Fibroblast of lung (primary cell): ENCODE measurements around the gene KLHL29. TPM values are rescaled to one million over a fixed set of nuclear protein-coding genes. Genes with fewer than 3 reads are reported as not detected.

ENCODE experiments used
- DNase-seq, 2 donors: peaks; one replicate each; pipeline versions ENCODE4 v3.0.0 to v3.0.0-alpha.2; 2010; ENCODE audit warnings: low read depth in 2 of 2
- H2AFZ ChIP-seq: 2 replicates; pipeline ENCODE4 v1.5.1; 2012; ENCODE audit warnings: low read length, control low read depth, inconsistent platforms
- H3K27ac ChIP-seq: 2 replicates; pipeline ENCODE4 v1.5.1; 2011; ENCODE audit warnings: low read length, control low read depth; ENCODE audit not compliant: insufficient read depth
- H3K27me3 ChIP-seq: 2 replicates; pipeline ENCODE4 v1.5.1; 2011; ENCODE audit warnings: mild to moderate bottlenecking, low read length; ENCODE audit not compliant: control insufficient read depth, insufficient read depth
- H3K36me3 ChIP-seq: 2 replicates; pipeline ENCODE4 v1.5.1; 2011; ENCODE audit warnings: low read length; ENCODE audit not compliant: control insufficient read depth, insufficient read depth
- H3K4me1 ChIP-seq: 2 replicates; pipeline ENCODE4 v1.5.1; 2011; ENCODE audit warnings: low read length; ENCODE audit not compliant: control insufficient read depth, insufficient read depth; ENCODE audit errors: extremely low read depth
- H3K4me2 ChIP-seq: 2 replicates; pipeline ENCODE4 v1.5.1; 2011; ENCODE audit warnings: low read length, control low read depth; ENCODE audit not compliant: insufficient read depth; ENCODE audit errors: extremely low read depth
- H3K4me3 ChIP-seq, 4 experiments: fragments of 200-600 bp in 1 of 4; sonication (generic) in 1 of 4; replicated peaks in 1 of 4; 2 replicates each; pipeline ENCODE4 v1.5.1; 2011 to 2016; ENCODE audit warnings: low read length in 4 of 4, low read depth in 3 of 4, mild to moderate bottlenecking in 3 of 4, control low read depth in 2 of 4, inconsistent platforms in 1 of 4, mixed read lengths in 1 of 4; ENCODE audit not compliant: insufficient read depth in 1 of 4; ENCODE audit errors: control extremely low read depth in 1 of 4
- H3K79me2 ChIP-seq: 2 replicates; pipeline ENCODE4 v1.5.1; 2012; ENCODE audit warnings: mild to moderate bottlenecking, low read length, inconsistent platforms; ENCODE audit not compliant: control insufficient read depth, insufficient read depth
- H3K9ac ChIP-seq: 2 replicates; pipeline ENCODE4 v1.5.1; 2011; ENCODE audit warnings: mild to moderate bottlenecking, low read length, control low read depth; ENCODE audit not compliant: insufficient read depth
- H3K9me3 ChIP-seq: 2 replicates; pipeline ENCODE4 v1.5.1; 2012; ENCODE audit warnings: low read depth, low read length; ENCODE audit not compliant: control insufficient read depth, insufficient read depth
- H4K20me1 ChIP-seq: 2 replicates; pipeline ENCODE4 v1.5.1; 2011; ENCODE audit warnings: low read length; ENCODE audit not compliant: control insufficient read depth, insufficient read depth; ENCODE audit errors: extremely low read depth
- EZH2 ChIP-seq: IDR thresholded peaks from 2 replicates; pipeline ENCODE4 v1.5.1; 2012; ENCODE audit warnings: low read length, control low read depth, mild to moderate bottlenecking; ENCODE audit errors: missing control alignments
- polyA plus RNA-seq, 2 donors: library from polyadenylated mRNA; depleted of rRNA in 1 of 2; stranded (reverse) in 1 of 2; unstranded in 1 of 2; fragments of >200 nt; gene quantifications; 2 replicates each; pipeline ENCODE4 v1.2.1, GENCODE V29; 2011 to 2012; ENCODE audit warnings: missing spikeins in 1 of 2
- total RNA-seq: library from RNA; depleted of rRNA; stranded (reverse); fragments of >200 nt; gene quantifications from 2 replicates; pipeline ENCODE4 v1.2.1, GENCODE V29; 2014
- TF ChIP-seq, protein P1 (sequence below), 2 donors: IDR thresholded peaks in 1 of 2; conservative IDR thresholded peaks in 1 of 2; 1 replicate in 1 of 2; 2 replicates in 1 of 2; pipeline ENCODE4 v1.5.1; 2011 to 2012; ENCODE audit warnings: low read length in 2 of 2, control low read depth in 1 of 2, inconsistent platforms in 1 of 2, low read depth in 1 of 2, mild to moderate bottlenecking in 1 of 2

KLHL29 gene
- total and polyA plus RNA-seq, 2 donors (not counting 1 experiment from before 2014, with no cell fraction given) = 7.1 to 7.9 TPM

DNA sequence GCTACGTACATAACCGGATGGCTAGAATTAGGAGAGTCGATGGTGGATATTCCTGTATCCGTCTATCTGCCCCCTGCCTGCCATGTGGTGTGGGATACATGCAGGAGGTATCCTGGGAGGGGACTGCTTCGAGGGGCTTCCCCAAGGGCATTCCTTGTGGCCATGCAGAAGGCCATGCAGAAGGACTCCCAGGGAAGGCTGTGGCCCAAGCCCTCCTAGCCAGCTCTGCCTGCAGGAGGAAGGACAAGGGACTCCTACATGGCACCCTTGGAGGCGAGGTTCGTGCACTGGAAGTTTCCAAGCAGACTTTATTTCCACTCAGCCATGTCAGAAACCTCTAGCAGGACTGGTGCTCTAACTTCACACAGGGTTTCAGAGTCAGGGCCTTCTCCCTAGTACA is 136.1 kb downstream of the KLHL29 start:
- Histone ChIP-seq H3K4me2 (no peak overlapping the region), H3K4me1 (peaks cover 2% of the 10 kb centered on the region), H3K4me3 (no peak overlapping the region), H3K27me3 (no peaks in the 10 kb centered on the region), H3K9ac (no peak overlapping the region), H2AFZ (no peak overlapping the region), H3K27ac (no peak overlapping the region), H3K79me2 (no peaks in the 10 kb centered on the region), H4K20me1 (no peaks in the 10 kb centered on the region), H3K36me3 (no peaks in the 10 kb centered on the region), H3K9me3 (no peaks in the 10 kb centered on the region)
- TF ChIP-seq, protein P1, sequence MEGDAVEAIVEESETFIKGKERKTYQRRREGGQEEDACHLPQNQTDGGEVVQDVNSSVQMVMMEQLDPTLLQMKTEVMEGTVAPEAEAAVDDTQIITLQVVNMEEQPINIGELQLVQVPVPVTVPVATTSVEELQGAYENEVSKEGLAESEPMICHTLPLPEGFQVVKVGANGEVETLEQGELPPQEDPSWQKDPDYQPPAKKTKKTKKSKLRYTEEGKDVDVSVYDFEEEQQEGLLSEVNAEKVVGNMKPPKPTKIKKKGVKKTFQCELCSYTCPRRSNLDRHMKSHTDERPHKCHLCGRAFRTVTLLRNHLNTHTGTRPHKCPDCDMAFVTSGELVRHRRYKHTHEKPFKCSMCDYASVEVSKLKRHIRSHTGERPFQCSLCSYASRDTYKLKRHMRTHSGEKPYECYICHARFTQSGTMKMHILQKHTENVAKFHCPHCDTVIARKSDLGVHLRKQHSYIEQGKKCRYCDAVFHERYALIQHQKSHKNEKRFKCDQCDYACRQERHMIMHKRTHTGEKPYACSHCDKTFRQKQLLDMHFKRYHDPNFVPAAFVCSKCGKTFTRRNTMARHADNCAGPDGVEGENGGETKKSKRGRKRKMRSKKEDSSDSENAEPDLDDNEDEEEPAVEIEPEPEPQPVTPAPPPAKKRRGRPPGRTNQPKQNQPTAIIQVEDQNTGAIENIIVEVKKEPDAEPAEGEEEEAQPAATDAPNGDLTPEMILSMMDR (conservative IDR thresholded peaks at IDR 0.05 in 1 of 2, IDR thresholded peaks at IDR 0.05 in 1 of 2; ENCODE audit: low read depth in 1 of 2, low read length in 2 of 2) = no peak
- no peak for TF ChIP-seq EZH2
- DNase-seq = no peak

DNA sequence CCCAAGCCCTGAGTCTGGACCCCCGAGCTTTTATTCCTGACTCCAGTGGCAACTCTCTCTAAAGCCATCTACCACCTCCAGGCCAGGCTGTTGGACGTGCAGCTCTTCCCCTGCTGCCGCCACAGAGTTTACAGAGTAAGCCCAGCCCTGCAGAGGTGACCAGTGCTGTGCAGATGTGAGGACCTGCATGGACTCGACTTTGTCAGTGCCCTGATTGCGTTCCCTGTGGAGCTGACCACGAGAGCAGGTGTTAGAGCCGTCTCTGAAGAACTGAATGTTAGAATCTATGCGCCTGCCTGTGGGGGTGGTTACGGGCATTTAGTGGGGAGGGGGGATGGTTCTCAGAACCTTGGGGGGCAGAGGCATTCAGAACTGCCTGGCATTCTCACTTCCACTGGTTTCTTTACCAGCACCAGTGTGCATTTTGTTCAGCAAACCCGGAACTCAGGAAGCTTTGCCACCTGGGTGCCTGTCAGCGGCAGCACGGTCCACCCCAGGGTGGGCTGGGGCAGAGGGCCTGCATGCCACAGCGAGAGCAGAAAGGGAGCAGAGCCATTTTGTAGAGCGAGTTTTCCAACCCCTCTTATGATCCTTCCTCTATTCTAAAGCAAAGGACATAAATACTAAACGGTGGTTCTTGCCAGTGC is 137.9 kb downstream of the KLHL29 start:
- no peak overlapping the region for H2AFZ ChIP-seq
- H3K79me2 ChIP-seq = no peaks in the 10 kb centered on the region
- no peak overlapping the region for H3K27ac ChIP-seq
- H3K4me1 ChIP-seq = peaks cover 2% of the 10 kb centered on the region
- H4K20me1 ChIP-seq = no peaks in the 10 kb centered on the region
- no peaks in the 10 kb centered on the region for H3K36me3 ChIP-seq
- H3K4me2 ChIP-seq = no peak overlapping the region
- no peak for TF ChIP-seq EZH2
- TF ChIP-seq, protein P1 (conservative IDR thresholded peaks at IDR 0.05 in 1 of 2, IDR thresholded peaks at IDR 0.05 in 1 of 2; ENCODE audit: low read depth in 1 of 2, low read length in 2 of 2) = no peak
- DNase-seq = no peak
- H3K4me3 ChIP-seq = no peak overlapping the region
- H3K27me3 ChIP-seq = no peaks in the 10 kb centered on the region
- no peaks in the 10 kb centered on the region for H3K9me3 ChIP-seq
- no peak overlapping the region for H3K9ac ChIP-seq

DNA sequence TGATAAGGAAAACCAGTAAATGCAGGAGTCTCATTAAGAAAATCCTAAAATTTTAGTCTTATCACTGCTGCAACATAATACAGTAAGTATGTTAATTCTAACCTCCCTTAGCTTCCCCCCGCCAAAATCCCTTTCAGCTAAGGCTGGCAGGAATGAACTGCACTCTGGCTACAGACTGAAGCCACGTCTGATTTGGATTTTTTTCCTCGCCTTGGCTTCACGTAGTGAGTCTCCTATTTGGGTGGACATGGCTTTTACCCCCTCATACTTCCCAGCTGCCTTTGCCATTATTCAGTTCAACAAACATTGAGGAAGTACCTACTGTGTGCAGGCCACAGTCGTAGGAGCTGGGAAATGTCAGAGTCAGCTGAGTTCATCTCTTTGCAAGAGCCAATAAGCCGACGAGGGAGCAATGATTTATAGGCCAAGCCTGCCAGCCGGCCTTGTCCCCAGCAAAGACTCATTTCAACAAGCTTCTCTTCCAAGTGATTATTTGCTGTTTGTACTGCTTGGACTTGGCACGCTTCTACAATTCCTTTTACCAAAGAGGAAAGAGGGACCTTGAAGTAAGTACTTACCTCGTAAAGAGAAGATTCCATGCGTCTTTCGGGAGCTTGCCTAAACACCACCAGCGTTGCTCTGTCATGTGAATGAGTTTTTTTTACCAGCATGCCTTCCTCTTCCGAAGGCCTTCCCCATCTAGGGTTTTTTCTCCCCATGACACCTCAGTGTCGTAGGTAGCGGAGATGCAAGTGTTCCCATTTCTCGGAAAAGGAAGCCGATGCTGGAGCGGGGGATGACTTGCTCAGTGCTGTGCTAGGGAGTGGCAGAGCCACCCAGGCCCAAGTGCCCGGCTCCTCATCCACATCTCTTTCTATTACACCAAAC is 138.6 kb downstream of the KLHL29 start:
- no peak overlapping the region for H2AFZ ChIP-seq
- H4K20me1 ChIP-seq = no peaks in the 10 kb centered on the region
- no peak overlapping the region for H3K4me2 ChIP-seq
- TF ChIP-seq, protein P1 (conservative IDR thresholded peaks at IDR 0.05 in 1 of 2, IDR thresholded peaks at IDR 0.05 in 1 of 2; ENCODE audit: low read depth in 1 of 2, low read length in 2 of 2) = no peak
- TF ChIP-seq EZH2 = no peak
- no peaks in the 10 kb centered on the region for H3K36me3 ChIP-seq
- peak; percentile 43 to 71 for DNase-seq
- H3K9ac ChIP-seq = no peak overlapping the region
- no peaks in the 10 kb centered on the region for H3K9me3 ChIP-seq
- H3K4me1 ChIP-seq = peaks cover 2% of the 10 kb centered on the region
- H3K27me3 ChIP-seq = no peaks in the 10 kb centered on the region
- H3K79me2 ChIP-seq = no peaks in the 10 kb centered on the region
- no peak overlapping the region for H3K27ac ChIP-seq
- no peak overlapping the region for H3K4me3 ChIP-seq
